Measurements from ENCODE around the gene UQCR10. TPM values are rescaled to one million over a fixed set of nuclear protein-coding genes. Genes with fewer than 3 reads are reported as not detected.
A peak's percentile ranks its signal among the peaks of the same experiment; 100 is the strongest.

UQCR10 gene
- total RNA-seq, 1 donor from 2014 or later = 81.1 TPM

DNA sequence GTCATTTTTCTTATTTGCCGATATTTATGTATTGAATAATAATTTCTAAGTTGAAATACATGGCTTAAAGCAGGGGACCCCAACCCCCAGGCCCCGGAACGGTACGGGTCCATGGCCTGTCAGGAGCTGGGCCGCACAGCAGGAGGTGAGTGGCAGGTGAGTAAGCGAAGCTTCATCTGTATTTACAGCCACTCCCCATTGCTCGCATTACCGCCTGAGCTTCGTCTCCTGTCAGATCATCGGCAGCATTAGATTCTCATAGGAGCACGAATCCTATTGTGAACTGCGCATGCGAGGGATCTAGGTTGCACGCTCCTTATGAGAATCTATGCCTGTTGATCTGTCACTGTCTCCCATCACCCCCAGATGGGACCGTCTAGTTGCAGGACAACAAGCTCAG, 4.9 kb upstream of the UQCR10 start:
- DNase-seq (ENCODE audit: low spot score) = no peak

DNA sequence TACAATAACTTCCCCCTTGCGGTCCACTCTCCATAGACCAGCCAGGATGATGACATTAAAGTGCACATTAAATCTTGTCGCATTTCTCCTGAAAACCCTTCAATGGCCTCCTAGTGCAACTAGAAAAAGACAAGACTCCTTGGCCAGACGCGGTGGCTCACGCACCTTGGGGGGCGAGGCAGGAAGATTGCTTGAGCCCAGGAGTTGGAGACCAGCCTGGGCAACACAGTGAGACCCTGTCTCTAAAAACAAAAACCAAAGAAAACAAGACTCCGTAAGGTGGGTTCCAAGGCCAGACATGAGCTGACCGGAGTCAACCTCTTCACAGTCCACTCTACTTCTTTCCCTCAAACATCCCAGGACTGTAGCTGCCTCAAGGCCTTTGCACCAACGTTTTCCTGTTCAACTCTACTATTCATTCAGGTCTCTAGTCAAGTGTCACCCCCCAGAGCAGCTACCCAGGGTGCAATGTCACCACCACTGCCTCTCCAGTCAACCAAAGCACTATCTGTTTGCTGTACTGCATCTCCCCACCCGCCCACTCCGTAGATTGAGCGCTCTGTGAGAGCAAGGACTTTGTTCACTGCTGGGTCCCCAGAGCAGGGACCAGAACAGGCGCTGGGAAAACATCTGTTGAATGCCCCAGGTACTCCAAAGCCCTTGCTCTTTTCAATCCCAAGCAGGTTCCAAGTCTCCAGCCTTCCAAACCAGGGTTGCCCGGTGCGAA, 1.1 kb upstream of the UQCR10 start:
- no peak for DNase-seq (ENCODE audit: low spot score)

DNA sequence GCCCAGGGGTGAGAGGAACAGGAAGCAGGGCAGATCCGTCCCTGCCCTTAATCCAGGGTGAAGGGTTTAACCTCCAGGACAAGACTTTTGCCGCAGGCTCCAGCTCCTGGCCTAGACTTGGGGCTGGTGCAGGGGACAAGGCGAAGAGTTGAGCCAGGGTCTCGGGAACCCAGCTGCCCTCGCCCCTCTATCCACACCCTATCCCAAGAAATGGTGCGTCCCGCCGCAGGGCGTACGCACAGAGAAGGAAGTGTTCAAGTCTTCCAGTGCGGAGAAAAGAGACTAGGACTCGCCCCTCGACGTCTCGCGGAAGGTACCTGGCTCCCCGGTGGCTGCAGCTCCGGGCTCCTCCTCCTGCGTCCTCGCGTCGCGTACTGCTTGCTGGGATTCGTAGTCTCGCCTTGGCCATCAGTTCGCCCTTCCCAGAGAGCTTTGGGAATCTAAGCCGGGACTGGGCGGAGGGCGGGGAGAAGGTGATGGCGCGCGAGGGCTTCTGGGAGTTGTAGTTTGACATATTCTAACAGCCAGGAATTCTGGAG, 468 bp upstream of the UQCR10 start, which contains the start of gene ZMAT5:
Gene ZMAT5 (minus strand): TSS at position 376 of the 539 bp plus-strand sequence. CDS start 18,463 bp downstream, outside the sequence.
- peak; percentile 96 for DNase-seq (ENCODE audit: low spot score)

DNA sequence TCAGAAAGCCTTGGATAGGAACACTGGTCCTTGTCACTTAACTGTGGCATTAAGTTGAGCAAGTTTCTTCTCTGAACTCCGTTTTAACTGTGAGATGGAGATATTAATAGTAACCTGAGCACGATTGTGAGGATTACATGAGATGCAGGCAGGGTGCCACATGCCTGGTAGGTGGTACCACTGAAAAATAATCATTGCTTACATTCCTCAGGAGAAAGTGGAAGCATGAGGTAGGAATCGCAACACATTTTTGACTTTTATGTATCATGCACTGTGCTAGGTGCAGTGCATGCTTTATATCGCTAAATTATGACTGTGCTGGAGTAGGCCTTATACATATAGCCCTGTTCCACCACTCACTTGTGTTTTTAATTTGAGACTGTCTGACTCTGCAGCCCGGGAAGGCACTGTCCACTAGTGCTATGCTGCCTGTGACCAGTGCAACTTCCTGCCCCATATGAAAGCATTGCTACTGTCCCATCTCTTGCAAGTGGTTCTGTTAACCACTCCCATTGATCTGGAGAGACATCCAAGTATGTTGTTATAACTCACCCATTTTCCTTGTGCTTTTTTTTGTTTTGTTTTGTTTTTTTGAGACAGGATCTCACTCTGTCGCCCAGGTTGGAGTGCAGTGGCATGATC, 1.0 kb downstream of the UQCR10 start:
- no peak for DNase-seq (ENCODE audit: low spot score)

DNA sequence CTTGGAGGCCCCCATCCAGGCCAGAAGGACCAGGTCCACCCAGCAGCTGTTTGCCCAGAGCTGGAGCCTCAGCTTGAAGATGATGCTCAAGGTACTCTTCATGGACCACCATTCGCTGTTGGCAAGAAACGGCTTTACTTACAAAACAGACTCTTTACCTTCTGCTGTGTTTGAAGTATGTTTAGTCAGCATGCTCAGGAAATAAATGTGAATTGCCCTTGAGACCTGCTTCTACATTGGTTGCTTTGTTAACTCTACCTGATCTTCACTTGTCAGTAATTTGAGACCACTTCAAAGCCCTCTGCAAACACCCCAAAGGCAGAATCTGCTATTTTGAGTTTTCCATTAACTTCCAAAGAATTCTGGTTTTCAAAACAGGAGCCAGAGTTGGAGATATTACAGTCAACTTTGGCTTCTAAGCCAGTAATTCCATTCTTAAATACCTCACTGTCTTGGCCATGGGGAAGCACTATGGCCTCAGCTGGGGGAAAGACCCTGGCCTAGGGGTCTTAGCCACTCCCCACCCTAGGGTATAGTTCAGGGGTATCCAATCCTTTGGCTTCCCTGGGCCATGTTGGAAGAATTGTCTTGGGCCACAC, 2.7 kb downstream of the UQCR10 start:
- DNase-seq (ENCODE audit: low spot score) = no peak

DNA sequence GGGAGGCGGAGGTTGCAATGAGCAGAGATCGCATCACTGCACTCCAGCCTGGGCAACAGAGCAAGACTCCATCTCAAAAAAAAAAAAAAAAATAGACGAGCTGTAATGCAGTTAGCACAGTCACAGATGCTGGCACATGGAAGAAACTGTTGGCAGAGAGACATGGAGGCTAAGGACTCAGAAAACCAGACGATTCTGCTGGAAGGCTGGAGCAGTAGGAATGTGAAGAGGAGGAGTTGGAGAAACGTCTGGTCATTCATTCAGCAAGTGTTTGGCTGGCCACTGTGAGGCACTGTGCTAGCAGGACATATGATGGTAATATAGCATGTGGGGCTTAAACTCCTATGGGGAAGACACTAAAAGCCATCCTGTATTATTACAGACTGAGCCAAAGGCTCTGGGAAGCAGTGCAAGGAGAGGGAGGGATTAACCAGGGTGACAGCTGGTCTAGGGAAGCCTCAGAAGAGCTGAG, 5.0 kb downstream of the UQCR10 start:
- DNase-seq (ENCODE audit: low spot score) = no peak

DNA sequence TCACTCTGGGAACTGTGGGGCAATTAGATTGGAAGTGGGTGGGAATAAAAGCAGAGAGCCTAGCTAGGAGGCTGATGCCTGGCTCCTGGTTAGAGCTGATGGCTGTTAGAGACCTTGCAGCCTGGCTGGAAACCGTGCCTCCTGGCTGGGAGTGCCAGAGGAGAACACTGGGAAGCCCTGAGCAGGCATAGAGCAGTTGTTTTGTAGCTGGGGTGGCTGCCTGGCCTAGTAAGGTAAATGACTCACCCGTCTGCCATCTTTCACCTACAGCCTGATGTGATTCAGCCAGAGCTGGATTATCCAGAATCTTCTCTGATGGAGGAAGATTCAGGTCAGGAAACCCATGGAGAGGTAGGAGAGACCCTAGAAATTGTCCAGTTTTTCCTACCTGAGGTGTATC, 6.1 kb downstream of the UQCR10 start:
- DNase-seq (ENCODE audit: low spot score) = no peak

DNA sequence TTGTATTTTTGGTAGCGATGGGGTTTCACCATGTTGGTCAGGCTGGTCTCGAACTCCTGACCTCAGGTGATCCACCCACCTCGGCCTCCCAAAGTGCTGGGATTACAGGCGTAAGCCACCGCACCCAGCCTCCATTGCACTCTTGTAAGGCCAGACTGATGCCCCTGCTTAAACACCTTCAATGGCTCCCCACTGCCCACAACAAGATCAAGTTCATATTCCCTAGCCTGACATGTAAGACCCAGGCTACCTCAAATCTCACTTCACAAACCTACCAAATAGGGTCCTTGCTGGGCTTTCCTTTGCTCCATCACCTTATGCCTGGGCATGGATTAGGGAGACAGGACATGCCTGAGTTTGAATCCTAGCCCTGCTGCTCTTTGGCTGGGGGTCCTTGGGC, 13.1 kb downstream of the UQCR10 start:
- no peak for DNase-seq (ENCODE audit: low spot score)

DNA sequence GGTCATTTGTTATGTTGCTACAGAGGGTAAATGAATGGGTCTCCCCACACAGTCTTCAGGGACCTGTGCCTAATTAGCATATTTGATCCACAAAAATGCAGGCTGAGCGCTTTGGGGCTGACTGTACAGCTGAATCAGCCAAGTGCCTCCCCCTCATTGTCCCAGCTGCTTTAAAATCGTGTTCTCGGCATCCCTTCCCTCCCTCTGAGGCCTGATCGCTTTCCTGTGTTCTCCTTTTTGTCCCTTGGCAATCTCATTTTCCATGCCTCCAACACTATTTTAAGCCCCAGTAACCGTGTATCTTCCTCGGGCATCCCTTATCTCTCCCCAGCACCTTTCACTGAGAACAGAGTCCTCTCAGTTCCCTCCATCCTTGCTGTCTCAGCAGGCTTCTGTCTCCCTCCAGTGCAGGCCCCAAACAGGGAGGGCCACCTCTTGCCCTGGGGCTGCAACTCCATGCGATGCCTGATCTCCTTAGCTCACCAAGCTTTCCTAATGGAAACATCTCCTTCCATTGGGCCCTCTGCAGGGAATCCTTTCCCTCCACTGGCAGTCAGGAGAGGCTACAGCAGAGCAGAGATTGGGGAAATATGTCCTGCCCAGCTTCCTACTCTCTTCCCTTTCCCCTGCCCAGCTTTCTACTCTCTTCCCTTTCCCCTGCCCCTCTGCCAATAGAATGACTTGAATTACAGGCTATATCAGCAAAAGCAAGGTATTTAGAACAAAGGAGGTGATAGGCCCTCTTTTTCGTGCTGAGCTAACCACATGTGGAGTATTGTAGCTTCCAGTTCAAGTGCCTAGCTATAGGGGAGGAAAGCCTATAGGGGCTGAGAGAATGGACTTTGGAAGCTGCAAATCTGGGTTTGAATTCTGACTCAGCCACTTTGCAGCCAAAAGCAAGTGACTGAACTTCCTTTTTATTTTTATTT, 13.8 kb downstream of the UQCR10 start:
- no peak for DNase-seq (ENCODE audit: low spot score)

DNA sequence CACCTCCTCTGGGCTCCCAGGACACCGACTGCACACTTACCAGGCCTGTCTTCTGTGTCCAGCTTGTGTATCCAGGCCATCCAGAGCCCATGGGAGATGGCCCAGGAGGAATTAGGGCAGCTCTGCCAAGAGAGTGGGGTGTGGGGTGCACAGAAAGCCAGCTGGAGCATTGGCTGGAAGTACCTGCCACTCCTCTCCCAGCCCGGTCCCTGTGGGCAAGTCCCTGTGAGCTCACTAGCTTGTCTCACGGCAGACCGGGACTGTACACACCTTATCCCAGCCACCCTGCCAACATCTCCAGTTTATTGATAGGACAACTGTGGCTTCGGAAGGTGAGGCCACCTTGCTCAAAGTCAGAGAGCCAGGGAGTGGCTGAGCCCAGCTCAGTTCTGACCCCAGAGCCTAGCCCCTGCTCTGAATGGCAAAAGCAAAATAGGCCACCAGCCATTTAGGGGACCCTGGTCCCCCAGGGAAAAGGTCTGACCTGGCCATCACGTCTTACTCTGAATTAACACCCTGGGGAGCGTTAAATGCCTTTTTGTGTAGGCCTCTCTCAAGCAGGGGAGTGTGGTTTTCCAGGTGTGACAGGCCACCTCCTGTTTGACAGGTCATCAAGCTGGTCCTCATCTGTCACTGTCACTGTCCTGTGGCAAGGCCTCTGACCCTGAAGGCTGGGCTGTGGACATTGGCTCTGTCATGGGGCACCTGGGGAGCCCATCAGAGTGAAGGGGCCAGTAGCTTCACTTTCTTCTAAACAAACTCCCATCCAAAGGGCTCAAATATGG, 15.1 kb downstream of the UQCR10 start:
- DNase-seq (ENCODE audit: low spot score) = no peak

DNA sequence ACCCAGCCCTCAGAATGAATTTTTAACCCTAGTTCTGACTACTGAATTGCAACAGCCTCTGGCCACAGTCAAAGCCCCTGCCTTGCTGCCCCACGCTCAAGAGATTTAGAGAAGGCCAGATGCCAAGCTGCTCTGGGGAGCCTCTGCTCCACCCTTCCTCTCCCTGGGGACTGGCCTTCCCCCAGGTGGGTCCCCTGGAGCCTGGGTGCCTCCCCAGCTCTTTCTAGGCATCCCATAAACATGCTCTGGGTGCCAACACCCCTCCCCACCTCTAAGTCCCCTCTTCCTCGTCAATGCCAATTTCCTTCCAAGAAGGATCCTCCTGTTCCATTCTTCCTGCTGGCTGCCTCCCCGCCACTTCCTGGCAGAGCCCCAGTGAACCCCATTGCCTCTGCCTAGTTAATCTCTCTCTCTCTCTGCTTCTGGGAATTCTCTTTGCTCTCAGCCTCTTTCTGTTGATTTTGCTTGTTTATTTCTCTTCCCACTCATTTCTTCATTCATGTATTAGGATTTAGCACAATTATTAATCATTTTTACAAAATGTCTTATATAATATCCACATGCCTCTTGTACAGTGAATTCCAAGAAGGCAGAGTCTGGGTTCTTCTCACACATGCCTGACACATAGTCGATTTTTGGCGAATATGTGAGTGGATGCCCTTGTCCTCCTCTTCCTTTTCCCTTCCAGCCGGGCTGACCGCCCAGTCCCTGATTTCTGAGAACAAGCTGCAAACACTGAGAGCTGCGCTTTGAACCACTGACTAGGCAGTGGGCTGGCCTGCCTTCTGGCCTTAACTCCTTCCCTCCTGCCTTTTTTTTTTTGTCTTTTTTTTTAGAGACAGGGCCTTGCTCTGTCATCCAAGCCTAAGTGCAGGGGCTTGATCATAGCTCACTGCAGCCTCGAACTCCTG, 17.5 kb downstream of the UQCR10 start:
- no peak for DNase-seq (ENCODE audit: low spot score)

DNA sequence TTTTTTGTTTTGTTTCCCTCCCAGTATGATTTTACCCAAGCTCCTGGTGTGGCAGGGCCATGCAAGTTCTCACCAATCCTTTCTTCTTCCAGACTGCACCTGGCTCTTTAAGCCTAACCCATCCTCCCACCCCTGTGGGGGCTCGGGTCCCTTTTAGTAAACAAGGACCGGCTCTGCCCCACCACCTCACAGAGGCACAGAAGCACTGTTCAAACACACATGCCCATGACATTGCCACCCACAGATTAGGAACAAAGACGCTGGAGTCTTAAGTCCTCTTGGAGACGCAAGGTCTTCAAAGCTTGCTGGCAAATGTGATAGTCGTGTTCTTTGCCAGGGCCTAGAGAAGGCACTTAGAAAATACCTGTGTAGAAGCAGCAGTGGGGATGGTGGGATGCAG, 18.9 kb downstream of the UQCR10 start:
- DNase-seq (ENCODE audit: low spot score) = no peak

DNA sequence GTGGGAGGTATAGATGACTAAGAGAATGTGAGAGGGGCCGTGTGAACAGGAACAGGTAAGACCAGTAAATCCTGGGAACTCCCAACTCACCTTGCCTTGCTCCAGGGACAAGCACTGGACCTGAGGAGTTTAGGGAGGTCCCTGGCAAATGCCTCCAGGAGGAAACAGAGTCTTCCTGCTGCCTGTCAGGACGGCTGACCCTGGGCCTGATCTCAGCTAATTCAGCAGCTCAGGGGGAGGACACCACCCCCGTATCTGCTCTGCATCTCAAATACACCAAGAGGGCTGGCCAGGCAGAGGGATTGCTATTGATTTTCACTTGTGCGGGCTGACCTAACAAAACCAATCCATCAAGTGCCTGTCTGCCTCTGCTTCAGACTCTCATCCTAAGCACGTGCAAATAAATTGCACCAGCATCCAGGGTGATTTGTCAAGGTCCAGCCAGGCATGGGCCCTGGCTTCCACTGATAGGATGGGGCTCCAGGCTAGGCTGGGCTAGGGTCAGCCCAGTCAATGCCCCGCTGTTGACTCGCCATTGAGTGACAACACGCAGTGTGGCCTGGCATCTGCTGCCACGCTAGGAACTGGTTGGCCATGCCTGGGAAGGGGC, 20.3 kb downstream of the UQCR10 start:
- DNase-seq (ENCODE audit: low spot score) = no peak

DNA sequence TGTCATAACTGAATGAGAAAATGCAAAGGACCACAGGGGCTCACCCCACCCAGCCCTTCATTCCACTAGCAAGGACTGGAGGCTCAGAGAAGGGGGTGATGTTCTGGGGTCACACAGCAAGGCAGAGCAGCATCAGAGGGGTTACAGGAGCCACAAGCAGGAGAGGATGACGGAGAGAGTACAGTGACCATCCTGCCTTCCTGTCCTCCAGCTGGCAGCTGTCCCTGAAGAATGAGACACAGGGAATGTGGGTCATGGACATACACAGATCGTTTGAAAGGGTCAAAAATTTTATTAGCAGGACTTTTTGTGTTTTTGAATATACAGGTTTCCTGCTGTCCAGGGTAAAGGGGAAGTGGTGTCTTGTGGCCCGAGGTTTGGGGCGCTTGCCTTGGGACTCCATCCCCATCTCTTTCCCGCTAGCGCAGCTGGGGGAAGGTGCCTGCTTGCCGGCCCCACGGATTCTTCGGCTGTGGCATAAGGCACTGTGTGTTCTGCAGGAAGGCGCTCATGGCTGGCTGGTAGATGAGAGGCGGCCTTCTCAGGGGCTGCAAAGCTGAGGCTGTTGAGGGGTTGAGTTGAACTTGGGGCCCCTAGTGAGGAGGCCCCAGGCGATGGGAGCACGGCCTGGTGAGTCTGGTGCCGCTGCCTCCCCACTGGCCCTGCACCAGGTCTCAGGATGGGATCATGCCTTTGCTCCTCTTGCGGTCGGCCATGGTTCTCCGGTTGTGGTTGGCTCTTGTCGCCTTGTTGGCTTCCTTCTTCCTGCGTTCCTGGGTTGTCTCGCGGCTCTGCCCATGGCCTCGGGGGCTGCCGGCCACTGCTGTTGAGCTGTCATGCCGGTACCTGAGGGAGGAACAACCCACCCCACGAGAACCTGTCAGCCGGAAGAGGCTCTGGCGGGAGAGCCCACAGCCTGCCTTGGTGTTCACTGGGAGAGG, 21.4 kb downstream of the UQCR10 start:
- DNase-seq (ENCODE audit: low spot score) = no peak

DNA sequence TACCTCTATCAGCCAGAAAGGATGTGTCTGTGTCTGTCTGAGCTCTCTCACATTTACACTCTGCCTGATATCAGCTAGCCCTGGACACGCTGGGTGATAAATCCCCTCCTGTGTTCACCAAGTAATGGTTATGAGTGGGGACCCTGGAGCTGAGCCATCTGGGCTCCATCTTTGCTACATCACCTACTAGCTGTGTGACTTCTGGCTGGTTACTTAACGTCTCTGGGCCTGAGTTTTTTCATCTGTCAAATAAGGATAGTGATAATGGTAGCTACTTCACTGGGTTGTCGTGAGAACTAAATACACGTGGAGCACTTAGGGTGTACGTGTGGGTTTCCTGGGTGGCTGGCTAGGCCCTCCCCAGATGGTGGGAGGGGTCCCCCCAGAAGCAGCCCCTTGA, 22.9 kb downstream of the UQCR10 start:
- DNase-seq (ENCODE audit: low spot score) = no peak

DNA sequence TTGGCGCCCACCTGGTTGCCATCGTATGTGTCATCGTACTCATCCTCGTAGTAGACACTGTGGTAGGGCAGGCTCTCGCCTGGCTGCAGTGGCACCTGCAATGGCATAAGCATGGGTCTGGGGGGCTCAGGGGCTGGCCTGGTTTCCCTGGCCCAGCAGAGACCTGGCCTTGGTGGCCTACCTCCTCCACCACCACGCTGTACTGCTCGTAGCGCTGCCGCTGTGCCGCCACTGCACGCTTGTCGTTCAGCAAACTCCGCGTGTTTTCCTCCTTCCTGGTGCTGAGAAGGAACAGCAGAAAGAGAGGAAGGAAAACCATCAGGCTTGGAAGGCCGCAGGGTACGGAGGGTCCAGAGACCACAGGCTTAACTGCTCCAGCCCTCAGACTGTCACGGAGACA, 26.2 kb downstream of the UQCR10 start:
- no peak for DNase-seq (ENCODE audit: low spot score)

DNA sequence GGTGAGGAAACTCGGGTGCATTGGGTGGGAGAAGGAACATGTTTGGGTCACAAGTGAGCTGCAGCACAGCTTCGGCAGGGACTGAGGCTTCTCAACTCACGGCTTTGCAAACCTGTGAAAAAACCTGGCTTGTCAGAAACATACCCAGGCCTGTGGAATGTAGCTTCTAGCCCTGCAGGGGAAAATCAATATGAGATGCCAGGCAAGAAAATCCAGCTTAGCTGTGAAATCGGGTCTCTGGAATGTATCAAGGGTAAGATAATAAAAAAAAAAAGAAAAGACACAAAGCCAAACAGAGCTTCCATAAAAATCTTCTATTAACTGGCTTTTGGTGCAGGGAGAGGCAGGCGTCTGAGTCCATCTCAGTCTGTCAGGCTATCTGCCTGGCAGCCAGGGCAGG, 28.5 kb downstream of the UQCR10 start:
- DNase-seq (ENCODE audit: low spot score) = no peak

DNA sequence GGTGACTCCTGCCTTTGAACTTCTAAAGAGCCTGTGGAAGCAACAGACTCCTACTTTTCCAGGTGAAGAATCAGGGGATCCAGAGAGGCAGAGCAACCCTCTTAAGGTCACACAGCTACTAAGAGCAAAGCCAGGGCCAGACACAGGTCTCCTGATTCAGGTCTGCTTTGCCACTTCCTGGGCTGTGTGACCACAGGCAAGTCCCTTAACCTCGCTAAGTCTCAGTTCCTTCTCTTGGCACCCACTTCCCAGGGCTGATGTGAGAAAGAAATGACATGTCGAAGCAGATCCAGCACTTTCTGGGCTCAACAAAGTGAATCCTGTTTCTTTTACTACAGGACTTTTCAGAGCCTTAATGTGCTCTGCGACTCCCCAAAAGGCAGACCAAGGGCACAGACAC, 30.2 kb downstream of the UQCR10 start:
- DNase-seq (ENCODE audit: low spot score) = no peak
